ENCODE data around the gene WWOX. TPM values are rescaled to one million over a fixed set of nuclear protein-coding genes. Genes with fewer than 3 reads are reported as not detected.

Gene WWOX
- total RNA-seq, 1 experiment from 2014 or later, result 15.6 TPM

GRCh38 chr16:78425891-78426510, 326.5 kb downstream of the WWOX start:
- DNase-seq, result no peak
- H3K27me3 ChIP-seq (ENCODE audit: insufficient read depth, low read length), result no peaks in the 10 kb centered on the region
- Mint-ChIP-seq H3K4me1 (peaks cover 6 to 8% of the 10 kb centered on the region in 2 experiments), H3K4me3 (no peak overlapping the region), H3K36me3 (ENCODE audit: insufficient read depth in 1 of 3, low read depth in 3 of 3) (no peaks in the 10 kb centered on the region; a peak in 1 of 7 replicates), H3K27ac (no peak overlapping the region), H3K27me3 (ENCODE audit: low read depth) (no peaks in the 10 kb centered on the region), H3K9me3 (no peaks in the 10 kb centered on the region)
- H2BK12ac ChIP-seq (ENCODE audit: insufficient read length, low read depth, low read length), result no peak overlapping the region
- no peak overlapping the region for H3K56ac ChIP-seq (ENCODE audit: insufficient read length, low read depth, low read length)
- no CpG with 5 or more reads among the region's 7 CpGs for WGBS (ENCODE audit: extremely low coverage, insufficient read length, low lambda C conversion rate)
- H3K4ac ChIP-seq (ENCODE audit: low read depth, low read length), result no peak overlapping the region
- no peak overlapping the region for H2AFZ ChIP-seq (ENCODE audit: low read length)
- no peak overlapping the region for H4K91ac ChIP-seq (ENCODE audit: insufficient read length, low read depth, low read length)
- H3K9ac ChIP-seq (ENCODE audit: extremely low read depth, insufficient read length, low read length), result no peak overlapping the region
- no peak for TF ChIP-seq CTCF (conservative IDR thresholded peaks at IDR 0.05)
- no peaks in the 10 kb centered on the region; the same call in 1 of the 2 replicates for H3K4me1 ChIP-seq (ENCODE audit: insufficient read depth, low read length)
- H3K14ac ChIP-seq (ENCODE audit: insufficient read depth, low read length), result no peak overlapping the region
- H2BK120ac ChIP-seq (ENCODE audit: low read depth, low read length, poor library complexity, severe bottlenecking), result no peak overlapping the region
- no peaks in the 10 kb centered on the region for H3K9me3 ChIP-seq (ENCODE audit: control insufficient read depth, low read depth, low read length)
- no peak overlapping the region for H2BK5ac ChIP-seq (ENCODE audit: insufficient read length, low read length)
- no peaks in the 10 kb centered on the region for H3K79me2 ChIP-seq (ENCODE audit: insufficient read depth, low read length)
- no peak overlapping the region for H4K8ac ChIP-seq (replicated peaks; ENCODE audit: insufficient read length, low read depth, low read length)
- no peak overlapping the region for H4K5ac ChIP-seq (ENCODE audit: insufficient read length, low read depth, low read length)
- no peak overlapping the region for H3K27ac ChIP-seq (ENCODE audit: insufficient read length, low read depth, low read length)
- no peaks in the 10 kb centered on the region for H3K23me2 ChIP-seq (ENCODE audit: insufficient read length, low read depth, low read length, poor library complexity, severe bottlenecking)
- no peak overlapping the region for H3T11ph ChIP-seq (ENCODE audit: low read length)
- H4K20me1 ChIP-seq (ENCODE audit: control insufficient read depth, insufficient read depth, insufficient read length), result no peaks in the 10 kb centered on the region
- H3K18ac ChIP-seq (ENCODE audit: insufficient read length, low read depth, low read length), result no peak overlapping the region
- no peak overlapping the region for H3K23ac ChIP-seq (ENCODE audit: insufficient read length, low read depth, low read length)
- H3K79me1 ChIP-seq (ENCODE audit: insufficient read depth, low read depth, low read length, poor library complexity, severe bottlenecking), result no peaks in the 10 kb centered on the region
- no peak overlapping the region for H2BK15ac ChIP-seq (ENCODE audit: low read depth, low read length)
- H2BK20ac ChIP-seq (ENCODE audit: low read depth, low read length, poor library complexity, severe bottlenecking), result no peak overlapping the region
- no peak overlapping the region for H3K4me2 ChIP-seq (ENCODE audit: insufficient read depth, insufficient read length, low read length)
- no peak overlapping the region for H2AK5ac ChIP-seq (ENCODE audit: insufficient read length, low read length)
